ENCODE measurements around the gene FAN1. TPM values are rescaled to one million over a fixed set of nuclear protein-coding genes. Genes with fewer than 3 reads are reported as not detected.

FAN1 gene
- polyA plus RNA-seq, 3 donors: 0.38 to 7.9 (median 0.95) TPM

DNA sequence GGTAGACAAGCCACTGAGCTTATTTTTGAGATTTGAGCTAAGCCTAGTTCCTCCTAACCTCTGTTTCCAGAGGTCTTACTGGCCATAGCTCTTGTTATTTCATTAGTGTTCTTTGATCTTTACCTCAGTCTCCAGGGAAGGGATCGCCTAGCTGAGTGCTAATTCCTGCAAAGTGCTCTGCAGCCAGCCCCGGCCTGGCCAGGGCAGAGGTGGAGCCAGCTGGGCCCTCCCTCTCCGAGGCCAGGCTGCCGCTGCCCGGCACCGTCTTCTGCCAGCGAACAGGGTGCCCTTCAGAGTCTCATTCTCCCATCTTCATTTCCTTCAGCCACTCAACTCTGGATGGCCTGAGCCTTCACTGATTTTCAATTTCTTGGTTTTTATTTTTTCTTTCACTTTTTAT lies 19.7 kb downstream of the FAN1 start:
- no peaks in the 10 kb centered on the region for H3K9me3 ChIP-seq (replicated peaks in 1 of 2; ENCODE audit: control insufficient read depth in 1 of 2, insufficient read depth in 1 of 2, low read length in 2 of 2)
- Mint-ChIP-seq H3K27me3 (ENCODE audit: low read depth in 3 of 3) (no peaks in the 10 kb centered on the region), H3K4me1 (no peaks in the 10 kb centered on the region), H3K9me3 (no peaks in the 10 kb centered on the region), H3K36me3 (peaks cover 76 to 85% of the 10 kb centered on the region in 2 donors), H3K27ac (no peak overlapping the region), H3K4me3 (no peak overlapping the region)
- TF ChIP-seq, protein P1, sequence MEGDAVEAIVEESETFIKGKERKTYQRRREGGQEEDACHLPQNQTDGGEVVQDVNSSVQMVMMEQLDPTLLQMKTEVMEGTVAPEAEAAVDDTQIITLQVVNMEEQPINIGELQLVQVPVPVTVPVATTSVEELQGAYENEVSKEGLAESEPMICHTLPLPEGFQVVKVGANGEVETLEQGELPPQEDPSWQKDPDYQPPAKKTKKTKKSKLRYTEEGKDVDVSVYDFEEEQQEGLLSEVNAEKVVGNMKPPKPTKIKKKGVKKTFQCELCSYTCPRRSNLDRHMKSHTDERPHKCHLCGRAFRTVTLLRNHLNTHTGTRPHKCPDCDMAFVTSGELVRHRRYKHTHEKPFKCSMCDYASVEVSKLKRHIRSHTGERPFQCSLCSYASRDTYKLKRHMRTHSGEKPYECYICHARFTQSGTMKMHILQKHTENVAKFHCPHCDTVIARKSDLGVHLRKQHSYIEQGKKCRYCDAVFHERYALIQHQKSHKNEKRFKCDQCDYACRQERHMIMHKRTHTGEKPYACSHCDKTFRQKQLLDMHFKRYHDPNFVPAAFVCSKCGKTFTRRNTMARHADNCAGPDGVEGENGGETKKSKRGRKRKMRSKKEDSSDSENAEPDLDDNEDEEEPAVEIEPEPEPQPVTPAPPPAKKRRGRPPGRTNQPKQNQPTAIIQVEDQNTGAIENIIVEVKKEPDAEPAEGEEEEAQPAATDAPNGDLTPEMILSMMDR (IDR thresholded peaks at IDR 0.05): no peak
- no peaks in the 10 kb centered on the region for H3K27me3 ChIP-seq (ENCODE audit: control insufficient read depth in 2 of 2, insufficient read depth in 2 of 2, low read length in 2 of 2)
- peaks cover 48 to 87% of the 10 kb centered on the region in 2 donors for H3K36me3 ChIP-seq (replicated peaks in 1 of 2; ENCODE audit: control insufficient read depth in 1 of 2, insufficient read depth in 2 of 2, low read length in 2 of 2)
- no peaks in the 10 kb centered on the region for H3K79me2 ChIP-seq (ENCODE audit: insufficient read depth, low read length)
- H3K4me1 ChIP-seq (ENCODE audit: control insufficient read depth in 1 of 2, insufficient read depth in 2 of 2, low read length in 2 of 2): no peaks in the 10 kb centered on the region
- intact Hi-C loops (cut with micrococcal nuclease): no loop called here
- WGBS (ENCODE audit: insufficient coverage): 100% methylated on average over 4 of the region's 7 CpGs
- H3K9ac ChIP-seq (ENCODE audit: insufficient read depth, low read length, poor library complexity, severe bottlenecking): no peak overlapping the region
- H3K4me3 ChIP-seq (replicated peaks in 1 of 3; ENCODE audit: low read depth in 2 of 3, low read length in 3 of 3): no peak overlapping the region
- H4K20me1 ChIP-seq (ENCODE audit: insufficient read depth, low read length): no peaks in the 10 kb centered on the region
- H3K4me2 ChIP-seq (replicated peaks; ENCODE audit: extremely low read depth, low read length, poor library complexity, severe bottlenecking): no peak overlapping the region
- no peak overlapping the region for H3K27ac ChIP-seq (ENCODE audit: low read depth in 1 of 2, low read length in 2 of 2)
- no peak for DNase-seq
- no peak overlapping the region for H2AFZ ChIP-seq (ENCODE audit: insufficient read depth, low read depth, low read length, poor library complexity, severe bottlenecking)

DNA sequence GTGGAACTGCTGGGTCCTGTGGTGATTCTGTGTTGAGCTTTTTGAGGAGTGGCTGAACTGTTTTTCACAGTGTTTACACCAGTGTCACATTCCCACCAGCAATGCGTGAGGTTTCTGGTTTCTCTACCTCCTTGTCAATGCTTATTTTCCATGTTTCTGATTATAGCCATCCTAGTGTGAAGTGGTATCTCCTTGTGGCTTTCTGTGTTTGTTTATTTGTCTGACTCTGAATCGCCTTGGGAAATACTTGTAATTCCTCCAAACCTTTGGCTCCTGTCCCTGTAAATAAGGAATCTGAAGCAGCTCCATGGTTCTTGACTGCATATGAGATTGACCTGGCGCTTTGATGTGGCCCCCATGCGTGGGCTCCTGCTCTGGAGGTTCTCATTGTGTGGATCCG lies 20.6 kb downstream of the FAN1 start:
- H3K27me3 ChIP-seq (ENCODE audit: control insufficient read depth in 2 of 2, insufficient read depth in 2 of 2, low read length in 2 of 2): no peaks in the 10 kb centered on the region
- no peak for DNase-seq
- WGBS (ENCODE audit: insufficient coverage): 100% methylated on average over 4 of the region's 5 CpGs
- H3K27ac ChIP-seq (ENCODE audit: low read depth in 1 of 2, low read length in 2 of 2): no peak overlapping the region
- no peaks in the 10 kb centered on the region for H4K20me1 ChIP-seq (ENCODE audit: insufficient read depth, low read length)
- TF ChIP-seq, protein P1 (IDR thresholded peaks at IDR 0.05): no peak
- H3K9me3 ChIP-seq (replicated peaks in 1 of 2; ENCODE audit: control insufficient read depth in 1 of 2, insufficient read depth in 1 of 2, low read length in 2 of 2): no peaks in the 10 kb centered on the region
- no peaks in the 10 kb centered on the region for H3K4me1 ChIP-seq (ENCODE audit: control insufficient read depth in 1 of 2, insufficient read depth in 2 of 2, low read length in 2 of 2)
- Mint-ChIP-seq H3K9me3 (no peaks in the 10 kb centered on the region), H3K27ac (peak overlapping the region in 2 of 7 donors; percentile 50 to 66), H3K36me3 (peaks cover 82 to 86% of the 10 kb centered on the region in 2 donors), H3K27me3 (ENCODE audit: low read depth in 3 of 3) (no peaks in the 10 kb centered on the region), H3K4me3 (no peak overlapping the region), H3K4me1 (no peaks in the 10 kb centered on the region)
- no peak overlapping the region for H2AFZ ChIP-seq (ENCODE audit: insufficient read depth, low read depth, low read length, poor library complexity, severe bottlenecking)
- no peaks in the 10 kb centered on the region for H3K79me2 ChIP-seq (ENCODE audit: insufficient read depth, low read length)
- H3K4me2 ChIP-seq (replicated peaks; ENCODE audit: extremely low read depth, low read length, poor library complexity, severe bottlenecking): no peak overlapping the region
- no peak overlapping the region for H3K4me3 ChIP-seq (replicated peaks in 1 of 3; ENCODE audit: low read depth in 2 of 3, low read length in 3 of 3)
- peaks cover 53 to 90% of the 10 kb centered on the region in 2 donors for H3K36me3 ChIP-seq (replicated peaks in 1 of 2; ENCODE audit: control insufficient read depth in 1 of 2, insufficient read depth in 2 of 2, low read length in 2 of 2)
- intact Hi-C loops (cut with micrococcal nuclease): no loop called here
- no peak overlapping the region for H3K9ac ChIP-seq (ENCODE audit: insufficient read depth, low read length, poor library complexity, severe bottlenecking)

All from CD14-positive monocyte (primary cell).